GM12872 (cell line): Measurements from ENCODE around the gene CSF2RB.

Experiments
- TF ChIP-seq, protein P1 (sequence below): IDR thresholded peaks from 3 replicates; pipeline ENCODE4 v1.5.1; 2011; ENCODE audit warnings: low read depth, mild to moderate bottlenecking, low read length, moderate library complexity; ENCODE audit not compliant: insufficient read depth

CSF2RB gene

DNA sequence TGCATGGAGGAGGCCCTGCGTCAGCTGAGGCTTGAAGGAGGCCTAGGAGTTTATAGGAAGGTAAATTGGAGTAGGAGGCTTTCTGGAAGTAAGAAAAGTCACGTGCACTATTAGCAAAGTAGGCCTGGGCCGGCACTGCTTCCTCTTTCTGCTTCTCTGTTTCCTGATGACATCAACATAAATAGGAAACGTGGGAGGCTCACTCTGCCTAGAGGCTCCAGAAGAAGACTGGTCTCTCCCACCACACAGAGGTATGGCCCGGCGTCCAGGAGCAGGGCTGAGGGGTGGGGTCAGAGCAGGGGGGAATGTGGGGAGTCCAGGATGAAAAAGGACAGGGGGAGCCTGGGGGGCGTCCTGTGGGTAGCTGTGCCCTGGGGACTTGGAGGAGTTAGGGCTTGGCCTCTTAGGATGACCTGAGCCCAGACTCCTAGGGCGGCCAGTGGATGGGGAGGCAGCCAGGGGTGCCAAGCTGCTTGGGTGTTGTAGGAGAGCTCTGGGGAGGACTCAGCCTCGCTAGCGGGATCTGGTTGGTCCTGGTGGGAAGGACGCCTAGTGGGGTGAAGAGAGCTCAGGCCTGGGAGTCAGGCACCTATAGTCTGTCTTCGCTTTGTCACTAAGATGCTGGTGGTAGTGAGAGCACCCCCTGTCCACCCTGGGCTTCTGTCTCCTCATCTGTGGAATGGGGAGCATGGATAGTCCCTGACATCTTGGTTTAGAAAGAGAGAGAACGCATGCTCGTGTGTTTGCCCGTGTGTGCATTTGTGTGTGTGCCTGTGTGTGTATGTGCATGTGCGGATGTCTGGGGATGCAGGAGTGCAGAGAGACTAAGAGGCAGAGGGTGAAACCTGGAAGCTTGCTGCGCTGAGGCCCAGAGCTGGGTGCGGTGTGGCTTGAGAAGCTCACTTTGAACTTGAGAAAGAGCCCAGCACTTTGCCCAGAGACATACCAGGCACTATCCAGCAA is at the start of gene CSF2RB:
Gene CSF2RB, plus strand, starts transcription at position 202 of the 963 bp plus-strand sequence. CDS start 8,580 bp downstream, outside the sequence.
- TF ChIP-seq, protein P1, sequence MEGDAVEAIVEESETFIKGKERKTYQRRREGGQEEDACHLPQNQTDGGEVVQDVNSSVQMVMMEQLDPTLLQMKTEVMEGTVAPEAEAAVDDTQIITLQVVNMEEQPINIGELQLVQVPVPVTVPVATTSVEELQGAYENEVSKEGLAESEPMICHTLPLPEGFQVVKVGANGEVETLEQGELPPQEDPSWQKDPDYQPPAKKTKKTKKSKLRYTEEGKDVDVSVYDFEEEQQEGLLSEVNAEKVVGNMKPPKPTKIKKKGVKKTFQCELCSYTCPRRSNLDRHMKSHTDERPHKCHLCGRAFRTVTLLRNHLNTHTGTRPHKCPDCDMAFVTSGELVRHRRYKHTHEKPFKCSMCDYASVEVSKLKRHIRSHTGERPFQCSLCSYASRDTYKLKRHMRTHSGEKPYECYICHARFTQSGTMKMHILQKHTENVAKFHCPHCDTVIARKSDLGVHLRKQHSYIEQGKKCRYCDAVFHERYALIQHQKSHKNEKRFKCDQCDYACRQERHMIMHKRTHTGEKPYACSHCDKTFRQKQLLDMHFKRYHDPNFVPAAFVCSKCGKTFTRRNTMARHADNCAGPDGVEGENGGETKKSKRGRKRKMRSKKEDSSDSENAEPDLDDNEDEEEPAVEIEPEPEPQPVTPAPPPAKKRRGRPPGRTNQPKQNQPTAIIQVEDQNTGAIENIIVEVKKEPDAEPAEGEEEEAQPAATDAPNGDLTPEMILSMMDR: 0 out of 3 replicates have a peak, but pooled peaks have one; percentile 11

DNA sequence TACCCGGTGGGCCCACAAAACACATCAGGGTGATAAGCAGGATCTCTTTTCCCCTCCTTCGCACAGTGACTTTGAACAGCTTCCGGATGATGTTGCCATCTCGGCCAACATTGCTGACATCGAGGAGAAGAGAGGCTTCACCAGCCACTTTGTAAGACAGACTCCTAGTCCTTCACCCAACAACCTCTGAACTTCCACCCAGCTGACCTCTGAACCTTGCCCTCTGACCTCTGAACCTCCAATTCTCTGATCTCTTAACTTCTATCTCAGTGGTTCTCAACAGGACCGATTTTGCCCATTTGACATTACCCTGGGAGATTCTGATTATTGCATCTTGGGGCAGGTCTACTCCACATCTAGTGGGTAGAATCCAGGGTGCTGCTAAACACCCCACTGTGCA is 49.4 kb upstream of the CSF2RB start:
- TF ChIP-seq, protein P1: no peak

DNA sequence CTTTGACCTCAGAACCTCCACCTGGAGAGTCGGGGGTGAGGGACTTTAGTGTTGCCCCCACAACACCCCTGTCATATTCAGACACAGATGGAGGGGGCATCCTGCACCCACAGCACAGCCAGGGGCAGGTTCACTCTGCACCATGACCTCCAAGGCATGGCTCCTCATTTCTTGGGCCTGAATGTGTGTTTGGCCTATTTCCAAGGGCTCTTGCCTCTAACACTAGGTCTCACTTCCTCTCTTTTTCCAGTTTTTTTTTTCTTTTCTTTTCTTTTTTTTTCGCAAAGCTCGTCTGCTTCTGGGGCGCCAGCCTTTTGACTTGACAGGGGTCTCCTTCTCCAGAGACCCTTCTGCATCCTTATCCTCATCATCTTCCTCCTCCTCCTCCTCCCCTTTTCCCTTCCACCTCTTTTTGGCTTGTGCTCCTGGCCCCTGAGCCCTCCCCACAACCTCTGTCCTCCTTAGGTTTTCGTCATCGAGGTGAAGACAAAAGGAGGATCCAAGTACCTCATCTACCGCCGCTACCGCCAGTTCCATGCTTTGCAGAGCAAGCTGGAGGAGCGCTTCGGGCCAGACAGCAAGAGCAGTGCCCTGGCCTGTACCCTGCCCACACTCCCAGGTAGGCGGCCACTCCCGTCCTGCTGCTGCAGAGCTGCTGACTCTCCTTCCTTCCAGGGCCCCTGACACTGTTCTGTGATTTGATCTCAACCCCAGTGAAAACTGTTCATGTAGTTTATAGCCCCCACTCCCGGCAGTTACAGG is 48.8 kb upstream of the CSF2RB start:
- TF ChIP-seq, protein P1: no peak

DNA sequence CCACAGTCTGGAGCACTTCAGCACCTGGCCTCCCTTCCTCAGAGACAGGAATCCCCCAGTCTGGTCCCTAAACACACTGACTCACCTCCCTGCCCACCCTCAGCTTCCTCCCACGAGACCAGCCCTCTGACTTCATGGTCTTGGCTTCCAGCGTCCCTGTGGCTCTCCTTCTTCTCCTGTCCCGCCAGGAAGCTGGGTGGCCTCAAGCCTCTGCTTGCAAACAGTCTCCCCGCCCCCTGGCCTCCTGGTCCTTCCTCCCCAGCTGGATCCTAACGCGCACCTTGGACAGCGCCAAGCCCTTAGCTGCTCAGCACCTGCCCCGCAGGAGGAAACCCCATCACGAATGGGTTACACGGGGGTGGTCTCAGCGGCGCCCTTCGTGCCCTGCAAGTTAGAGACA is 48.1 kb upstream of the CSF2RB start:
- TF ChIP-seq, protein P1: no peak

DNA sequence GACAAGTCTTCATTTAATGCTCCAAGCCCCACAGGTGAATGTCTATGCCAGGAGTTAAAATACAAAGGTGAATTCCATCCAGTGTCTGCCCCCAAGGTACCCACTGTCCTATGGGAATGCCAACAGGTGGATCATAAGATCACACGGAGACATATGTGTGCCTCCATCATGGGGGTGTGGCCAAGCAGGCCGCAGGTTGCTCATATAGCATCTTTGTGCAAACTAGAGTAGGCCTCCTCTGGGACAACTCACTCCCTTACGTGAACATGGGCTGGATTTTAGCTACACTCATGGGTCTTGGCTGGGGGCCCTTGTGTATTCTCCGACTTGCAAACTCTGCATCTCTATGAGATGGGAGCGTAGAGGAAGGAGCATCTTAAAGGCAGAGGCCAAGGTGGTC is 45.7 kb upstream of the CSF2RB start:
- TF ChIP-seq, protein P1: no peak

DNA sequence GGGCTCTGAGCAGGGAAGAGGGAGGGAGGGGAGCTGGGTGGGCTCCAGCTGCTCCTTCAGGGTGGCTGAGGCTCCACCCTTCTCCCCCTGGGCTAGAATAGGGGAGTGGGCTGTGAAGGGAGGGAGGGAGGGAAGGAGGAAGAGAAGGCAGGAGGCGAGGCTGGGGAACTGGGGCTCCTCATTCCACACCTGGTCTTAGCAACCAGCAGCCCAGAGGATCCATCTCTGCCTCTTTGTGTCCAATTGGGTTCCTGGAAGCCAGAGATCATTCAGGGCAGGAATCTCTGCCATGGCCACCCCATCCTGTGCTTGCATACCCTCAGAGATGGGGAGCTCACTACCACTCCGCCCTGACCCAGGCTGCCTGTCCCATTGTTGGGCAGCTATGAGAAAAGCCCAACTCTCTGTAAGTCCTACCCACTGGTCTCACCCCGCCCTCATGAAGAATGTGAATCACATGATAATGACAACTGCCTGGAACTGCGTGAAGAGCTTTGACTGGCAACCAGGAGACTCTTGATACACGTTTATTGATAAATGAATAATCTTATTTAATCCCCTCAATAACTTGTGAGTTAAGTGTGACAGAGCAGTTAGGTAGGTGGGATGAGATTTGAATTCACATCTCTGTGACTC is 44.8 kb upstream of the CSF2RB start:
- TF ChIP-seq, protein P1: no peak

DNA sequence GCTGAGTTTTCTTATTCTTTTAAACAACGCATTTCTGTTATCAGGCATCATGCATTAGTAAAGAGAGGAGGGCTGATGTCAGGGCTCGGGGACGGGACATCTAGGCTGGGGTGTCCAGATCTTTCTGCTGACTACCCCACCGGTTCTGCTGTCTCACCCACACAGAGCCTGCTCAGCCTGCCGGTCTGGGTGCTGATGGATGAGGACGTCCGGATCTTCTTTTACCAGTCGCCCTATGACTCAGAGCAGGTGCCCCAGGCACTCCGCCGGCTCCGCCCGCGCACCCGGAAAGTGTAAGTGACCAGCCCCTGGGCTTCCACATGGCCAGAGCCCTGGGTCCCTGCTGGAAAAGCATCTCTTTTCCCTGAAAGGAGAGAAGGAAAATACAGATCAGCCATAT is 43.2 kb upstream of the CSF2RB start:
- TF ChIP-seq, protein P1: no peak
